ENCODE measurements around the gene PPP6R2. TPM values are rescaled to one million over a fixed set of nuclear protein-coding genes. Genes with fewer than 3 reads are reported as not detected.
"Not testable (repeated sequence)": the region's sequence is repeated elsewhere in the genome, so short reads cannot be mapped to it uniquely, and the experiment has no call there.

PPP6R2 gene
- polyA plus RNA-seq, 3 donors = 34.4 to 58.1 (median 44.6) TPM

DNA sequence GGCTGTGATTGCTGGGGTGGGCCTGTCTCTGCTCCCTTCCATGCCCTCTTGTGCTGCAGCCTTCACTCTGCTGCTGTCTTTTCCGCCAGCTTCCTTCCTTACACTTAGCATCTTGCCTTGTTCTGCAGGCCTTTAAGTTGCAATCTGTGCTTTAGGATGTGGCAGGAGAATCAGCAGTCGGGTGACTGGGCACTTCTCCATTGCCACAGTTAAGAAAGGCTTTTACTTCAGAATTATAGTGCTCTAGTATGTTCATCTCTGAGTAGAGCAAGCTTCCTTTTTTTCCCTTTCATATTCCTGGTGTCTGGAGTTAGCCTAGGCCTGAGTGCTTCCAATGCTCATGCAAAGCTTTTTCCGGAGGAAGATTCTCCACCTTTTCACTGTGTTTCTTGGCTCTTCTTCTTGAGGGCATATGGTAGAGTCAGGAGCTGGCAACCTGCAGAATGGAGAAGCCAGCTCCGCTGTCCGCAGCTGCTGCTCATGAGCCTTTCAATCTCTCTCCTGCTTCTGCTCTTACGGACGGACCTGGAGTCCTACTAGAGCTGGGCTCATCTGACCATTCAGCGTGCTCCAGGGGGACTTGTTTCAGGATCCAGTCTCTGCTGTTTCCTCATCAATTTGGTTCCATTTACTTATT is 20.2 kb downstream of the PPP6R2 start:
- no peak for DNase-seq (ENCODE audit: extremely low read depth in 1 of 11, low read depth in 9 of 11, low spot score in 4 of 11)

DNA sequence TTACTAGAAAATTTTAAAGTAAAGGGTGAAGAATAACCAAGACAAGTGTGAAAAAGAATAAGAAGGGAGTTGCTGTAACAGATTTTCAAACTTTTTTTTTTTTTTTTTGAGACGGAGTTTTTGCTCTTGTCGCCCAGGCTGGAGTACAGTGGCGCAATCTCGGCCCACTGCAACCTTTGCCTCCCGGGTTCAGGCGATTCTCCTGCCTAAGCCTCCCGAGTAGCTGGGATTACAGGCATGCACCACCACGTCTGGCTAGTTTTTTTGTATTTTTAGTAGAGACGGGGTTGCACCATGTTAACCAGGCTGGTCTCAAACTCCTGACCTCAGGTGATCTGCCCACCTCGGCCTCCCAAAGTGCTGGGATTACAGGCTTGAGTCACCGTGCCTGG is 20.7 kb downstream of the PPP6R2 start:
- DNase-seq (ENCODE audit: extremely low read depth in 1 of 11, low read depth in 9 of 11, low spot score in 4 of 11) = not testable (repeated sequence)

DNA sequence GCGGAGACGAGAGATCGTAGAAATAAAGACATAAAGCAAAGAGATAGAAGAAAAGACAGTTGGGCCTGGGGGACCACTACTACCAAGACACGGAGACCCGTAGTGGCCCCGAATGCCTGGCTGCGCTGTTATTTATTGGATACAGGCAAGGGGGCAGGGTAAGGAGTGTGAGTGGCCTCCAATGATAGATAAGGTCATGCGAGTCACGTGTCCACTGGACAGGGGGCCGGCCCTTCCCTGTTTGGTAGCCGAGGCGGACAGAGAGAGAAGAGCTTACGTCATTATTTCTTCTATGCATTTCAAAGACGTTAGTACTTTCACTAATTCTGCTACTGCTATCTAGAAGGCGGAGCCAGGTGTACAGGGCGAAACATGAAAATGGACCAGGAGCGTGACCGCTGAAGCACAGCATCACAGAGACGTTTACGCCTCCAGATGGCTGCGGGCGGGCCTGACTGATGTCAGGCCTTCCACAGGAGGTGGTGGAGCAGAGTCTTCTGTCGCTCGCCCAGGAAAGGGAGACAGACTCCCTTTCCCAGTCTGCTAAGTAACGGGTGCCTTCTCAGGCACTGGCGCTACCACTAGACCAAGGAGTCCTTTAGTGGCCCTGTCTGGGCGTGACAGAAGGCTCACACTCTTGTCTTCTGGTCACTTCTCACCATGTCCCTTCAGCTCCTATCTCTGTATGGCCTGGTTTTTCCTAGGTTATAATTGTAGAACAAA is 24.8 kb downstream of the PPP6R2 start:
- no peak for DNase-seq (ENCODE audit: extremely low read depth in 1 of 11, low read depth in 9 of 11, low spot score in 4 of 11)

GRCh38 chr22:50371101-50371648 is 28.0 kb downstream of the PPP6R2 start:
- DNase-seq (ENCODE audit: extremely low read depth in 1 of 11, low read depth in 9 of 11, low spot score in 4 of 11) = no peak

DNA sequence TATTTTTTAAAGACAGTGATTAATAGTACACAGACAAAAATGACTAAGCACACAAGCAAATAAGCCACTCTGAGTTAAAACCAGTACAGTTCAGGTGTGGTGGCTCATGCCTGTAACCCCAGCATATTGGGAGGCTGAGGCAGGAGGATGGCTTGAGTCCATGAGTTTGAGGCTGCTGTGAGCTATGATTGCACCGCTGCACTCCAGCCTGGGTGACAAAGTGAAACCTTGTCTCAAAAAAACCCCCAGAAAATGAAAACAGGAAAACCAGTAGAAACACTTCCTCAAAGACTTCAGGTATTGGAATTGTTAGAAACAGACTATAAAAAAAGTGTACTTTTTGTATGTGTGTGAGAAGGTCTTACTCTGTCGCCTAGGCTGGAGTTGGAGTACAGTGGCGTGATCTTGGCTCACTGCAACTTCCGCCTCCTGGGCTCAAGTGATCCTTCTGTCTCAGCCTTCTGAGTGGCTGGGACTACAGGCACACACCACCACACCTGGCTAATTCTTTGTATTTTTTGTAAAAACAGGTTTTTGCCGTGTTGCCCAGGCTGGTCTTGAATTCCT is 33.0 kb downstream of the PPP6R2 start:
- no peak for DNase-seq (ENCODE audit: extremely low read depth in 1 of 11, low read depth in 9 of 11, low spot score in 4 of 11)

DNA sequence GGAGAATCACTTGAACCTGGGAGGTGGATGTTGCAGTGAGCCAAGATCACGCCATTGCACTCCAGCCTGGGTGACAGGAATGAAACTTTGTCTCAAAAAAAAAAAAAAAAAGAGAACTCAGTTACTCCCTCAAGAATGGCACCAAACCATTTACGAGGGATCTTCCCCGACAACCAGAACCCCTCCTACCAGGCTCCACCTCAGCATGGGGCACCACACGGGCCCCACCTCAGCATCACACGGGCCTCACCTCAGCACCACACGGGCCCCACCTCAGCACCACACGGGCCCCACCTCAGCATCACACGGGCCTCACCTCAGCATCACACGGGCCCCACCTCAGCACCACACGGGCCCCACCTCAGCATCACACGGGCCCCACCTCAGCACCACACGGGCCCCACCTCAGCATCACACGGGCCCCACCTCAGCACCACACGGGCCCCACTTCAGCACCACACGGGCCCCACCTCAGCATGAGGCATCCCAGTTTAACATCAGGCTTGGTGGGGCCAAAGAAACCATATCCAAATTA is 38.0 kb downstream of the PPP6R2 start:
- DNase-seq (ENCODE audit: extremely low read depth in 1 of 11, low read depth in 9 of 11, low spot score in 4 of 11) = not testable (repeated sequence)

DNA sequence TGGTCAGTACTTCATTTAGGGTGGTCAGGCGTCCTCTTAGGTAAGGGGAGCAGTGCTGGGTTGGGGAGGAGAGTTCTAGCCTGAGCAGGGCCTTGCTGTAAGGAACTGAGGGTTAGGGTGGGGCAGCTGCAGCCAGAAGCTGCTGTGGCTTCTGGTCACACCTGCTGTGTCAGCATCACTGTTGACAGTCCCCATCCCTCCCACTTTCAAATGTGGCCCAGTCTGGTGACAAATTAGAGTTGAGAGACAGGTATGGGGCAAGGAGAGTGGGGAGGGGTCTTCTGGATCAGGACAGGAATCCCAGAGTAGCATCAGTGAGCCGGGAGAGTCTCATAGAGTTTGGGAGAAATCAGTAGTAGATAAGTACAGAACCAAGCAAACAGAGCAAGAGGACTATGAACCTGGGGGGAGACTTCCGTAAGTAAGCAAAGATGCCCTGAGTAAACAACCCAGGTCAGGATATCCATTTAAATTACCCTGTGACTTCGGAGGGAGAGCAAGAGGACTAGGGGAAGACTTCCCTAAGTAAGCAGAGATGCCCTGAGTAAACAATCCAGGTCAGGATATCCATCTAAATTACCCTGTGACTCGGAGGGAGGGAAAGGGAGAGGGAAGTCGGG is 53.7 kb downstream of the PPP6R2 start:
- DNase-seq (ENCODE audit: extremely low read depth in 1 of 11, low read depth in 9 of 11, low spot score in 4 of 11) = peak in 3 of 11 donors; percentile 14 to 39 (median 25)

DNA sequence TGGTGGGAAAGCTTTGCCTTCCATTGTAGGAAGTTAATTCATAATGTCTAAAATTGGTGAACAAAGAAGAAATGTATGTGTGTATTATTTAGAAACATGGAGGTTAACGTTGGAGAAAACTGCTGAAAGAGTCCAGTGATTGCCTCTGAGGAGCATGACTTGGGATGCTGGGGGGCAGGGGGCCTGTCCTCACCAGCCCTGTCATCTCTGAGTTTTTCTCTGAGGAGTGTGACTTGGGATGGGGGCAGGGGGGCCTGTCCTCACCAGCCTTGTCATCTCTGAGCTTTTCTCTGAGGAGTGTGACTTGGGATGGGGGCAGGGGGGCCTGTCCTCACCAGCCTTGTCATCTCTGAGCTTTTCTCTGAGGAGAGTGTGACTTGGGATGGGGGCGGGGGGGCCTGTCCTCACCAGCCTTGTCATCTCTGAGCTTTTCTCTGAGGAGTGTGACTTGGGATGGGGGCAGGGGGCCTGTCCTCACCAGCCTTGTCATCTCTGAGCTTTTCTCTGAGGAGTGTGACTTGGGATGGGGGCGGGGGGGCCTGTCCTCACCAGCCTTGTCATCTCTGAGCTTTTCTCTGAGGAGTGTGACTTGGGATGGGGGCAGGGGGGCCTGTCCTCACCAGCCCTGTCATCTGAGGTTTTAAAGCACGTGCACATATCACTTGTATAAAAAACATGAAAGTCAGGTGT is 54.4 kb downstream of the PPP6R2 start:
- DNase-seq (ENCODE audit: extremely low read depth in 1 of 11, low read depth in 9 of 11, low spot score in 4 of 11) = not testable (repeated sequence)

DNA sequence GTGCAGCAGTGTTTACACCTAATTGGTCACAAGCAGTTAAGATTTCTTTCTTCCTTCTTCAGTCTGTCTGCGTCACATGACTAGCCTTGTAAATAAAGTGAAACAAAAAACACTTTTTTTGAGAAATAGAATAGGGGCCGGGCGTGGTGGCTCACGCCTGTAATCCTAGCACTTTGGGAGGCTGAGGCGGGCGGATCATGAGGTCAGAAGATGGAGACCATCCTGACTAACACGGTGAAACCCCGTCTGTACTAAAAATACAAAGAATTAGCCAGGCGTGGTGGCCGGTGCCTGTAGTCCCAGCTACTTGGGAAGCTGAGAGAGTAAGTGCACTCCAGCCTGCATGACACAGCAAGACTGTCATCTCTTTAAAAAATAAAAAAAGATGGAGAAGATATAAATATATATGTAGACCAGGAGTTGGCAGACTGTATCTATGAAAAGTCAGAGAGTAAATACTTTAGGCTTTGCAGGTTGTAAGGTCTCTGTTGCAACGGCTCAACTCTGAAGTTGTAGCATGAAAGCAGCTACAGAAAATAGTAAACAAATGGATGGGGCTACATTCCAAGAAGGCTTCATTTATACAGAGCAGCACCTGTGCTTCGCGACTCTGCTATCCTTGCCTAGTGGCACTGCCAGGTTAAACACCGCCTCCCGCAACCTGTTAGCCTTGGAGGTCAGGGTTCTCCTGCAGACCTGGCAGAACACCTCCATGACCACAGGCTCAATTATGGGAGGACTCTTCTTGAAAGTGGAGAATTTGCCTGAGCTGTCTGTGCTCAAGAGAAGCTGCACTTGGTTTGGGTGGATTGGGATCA is 55.9 kb downstream of the PPP6R2 start:
- no peak for DNase-seq (ENCODE audit: extremely low read depth in 1 of 11, low read depth in 9 of 11, low spot score in 4 of 11)

DNA sequence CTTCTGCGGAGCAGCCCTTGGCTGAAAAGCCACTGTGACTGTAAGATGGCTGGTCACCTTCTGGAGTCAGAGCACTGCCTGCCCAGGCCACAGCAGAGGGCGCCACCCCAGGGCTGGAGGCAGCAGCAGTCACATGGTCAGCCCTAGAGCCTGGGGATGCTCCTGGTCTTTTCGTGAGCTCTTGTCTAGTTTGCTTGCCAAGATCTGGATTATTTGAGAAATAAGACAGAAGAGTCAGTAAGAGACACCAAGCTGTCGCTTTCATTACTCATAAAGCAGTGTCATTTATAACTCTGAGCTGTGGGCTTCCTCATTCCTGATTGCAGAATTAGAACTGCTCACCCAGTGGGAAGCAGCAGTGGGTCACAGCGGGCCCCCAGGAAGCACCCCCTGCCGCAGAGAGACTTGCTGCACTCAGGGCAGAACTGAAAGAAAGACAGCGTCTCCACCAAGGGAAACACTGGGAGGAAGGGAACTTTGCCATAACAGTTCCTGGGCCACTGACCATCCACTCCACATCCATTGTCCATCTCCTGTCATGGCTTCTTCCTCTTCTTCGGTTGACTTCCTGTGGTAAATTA is 56.7 kb downstream of the PPP6R2 start:
- DNase-seq (ENCODE audit: extremely low read depth in 1 of 11, low read depth in 9 of 11, low spot score in 4 of 11) = no peak

DNA sequence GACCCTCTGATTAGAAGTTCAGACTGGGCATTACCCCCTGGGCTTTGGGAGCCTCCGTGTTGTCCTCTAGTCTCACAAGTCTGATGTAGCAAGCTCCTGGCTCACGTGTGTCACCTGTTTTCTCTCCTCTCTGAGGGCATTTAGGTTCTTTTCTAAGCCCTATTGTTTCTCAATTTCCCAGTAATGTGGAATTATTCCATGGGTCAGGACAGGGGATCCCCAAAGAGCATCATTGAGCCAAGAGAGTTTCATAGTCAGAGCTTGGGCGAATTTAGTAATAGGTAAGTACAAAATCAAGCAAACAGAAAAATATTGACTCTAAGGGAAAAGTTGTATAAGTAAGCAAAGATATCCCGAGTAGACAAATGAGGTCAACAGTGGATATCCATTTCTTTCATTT is 57.3 kb downstream of the PPP6R2 start:
- DNase-seq (ENCODE audit: extremely low read depth in 1 of 11, low read depth in 9 of 11, low spot score in 4 of 11) = no peak

DNA sequence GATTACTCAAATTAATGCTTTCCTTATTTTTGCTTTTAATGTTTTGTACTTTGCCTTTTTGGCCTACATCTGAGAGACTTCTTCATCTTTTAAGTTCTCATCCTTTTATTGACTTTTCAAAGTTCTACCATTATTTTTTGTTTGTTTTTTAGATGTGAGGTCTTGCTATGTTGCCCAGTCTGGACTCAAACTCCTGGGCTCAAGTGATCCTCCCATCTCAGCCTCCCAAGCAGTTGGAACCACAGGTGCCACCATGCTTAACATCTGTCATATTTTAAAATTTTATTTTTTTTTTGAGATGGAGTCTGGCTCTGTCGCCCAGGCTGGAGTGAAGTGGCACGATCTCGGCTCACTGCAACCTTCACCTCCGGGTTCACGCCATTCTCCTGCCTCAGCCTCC is 57.8 kb downstream of the PPP6R2 start:
- no peak for DNase-seq (ENCODE audit: extremely low read depth in 1 of 11, low read depth in 9 of 11, low spot score in 4 of 11)

DNA sequence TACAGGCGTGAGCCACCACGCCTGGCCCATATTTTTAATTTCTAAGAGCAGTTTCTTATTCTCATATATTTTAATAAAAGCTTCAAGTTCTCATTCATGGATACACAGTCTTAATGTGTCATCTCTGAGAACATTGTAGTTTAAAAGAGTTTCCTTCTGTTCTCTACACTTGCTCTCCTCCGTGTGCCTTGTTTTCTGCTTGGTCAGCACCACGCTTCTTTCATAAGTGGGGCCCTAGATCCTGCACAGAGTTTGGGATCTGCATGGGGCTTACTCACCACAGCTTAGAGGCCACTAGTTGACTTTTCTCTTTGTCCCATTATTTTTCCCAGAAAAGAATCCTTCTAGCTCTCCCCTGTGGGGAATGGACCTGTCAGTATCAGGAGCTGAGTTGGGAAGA is 58.8 kb downstream of the PPP6R2 start:
- no peak for DNase-seq (ENCODE audit: extremely low read depth in 1 of 11, low read depth in 9 of 11, low spot score in 4 of 11)

GRCh38 chr22:50403701-50404101 is 60.6 kb downstream of the PPP6R2 start:
- peak in 3 of 11 donors; percentile 9 to 25 (median 15) for DNase-seq (ENCODE audit: extremely low read depth in 1 of 11, low read depth in 9 of 11, low spot score in 4 of 11)

- no peak for DNase-seq (ENCODE audit: extremely low read depth in 1 of 11, low read depth in 9 of 11, low spot score in 4 of 11)
These were observed 63.5 kb downstream of the PPP6R2 start for GRCh38 chr22:50406416-50407170.

GRCh38 chr22:50408311-50408710 is 65.2 kb downstream of the PPP6R2 start:
- DNase-seq (ENCODE audit: extremely low read depth in 1 of 11, low read depth in 9 of 11, low spot score in 4 of 11) = no peak

DNA sequence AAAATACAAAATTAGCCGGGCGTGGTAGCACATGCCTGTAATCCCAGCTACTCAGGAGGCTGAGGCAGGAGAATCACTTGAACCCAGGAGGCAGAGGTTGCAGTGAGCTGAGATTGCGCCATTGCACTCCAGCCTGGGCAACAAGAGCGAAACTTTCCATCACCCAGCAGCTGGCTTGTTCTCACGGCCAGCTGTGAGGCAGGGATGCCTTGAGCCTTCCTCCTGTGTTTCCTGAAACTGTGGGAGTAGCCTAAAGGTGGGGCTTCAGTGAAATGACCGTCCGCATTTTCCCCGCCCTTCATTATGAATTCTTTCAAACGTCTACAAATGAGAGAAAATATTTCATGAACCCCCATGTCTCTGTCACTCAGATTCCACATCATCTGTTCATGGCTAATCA is 65.8 kb downstream of the PPP6R2 start:
- not testable (repeated sequence) for DNase-seq (ENCODE audit: extremely low read depth in 1 of 11, low read depth in 9 of 11, low spot score in 4 of 11)

Data from renal cortex interstitium (tissue), 11 donors.